ENCODE data around the gene SLC25A47. TPM values are rescaled to one million over a fixed set of nuclear protein-coding genes. Genes with fewer than 3 reads are reported as not detected.

SLC25A47 gene
- total RNA-seq, 1 experiment from 2014 or later, result 0.13 TPM

GRCh38 chr14:100323942-100324307 lies 786 bp downstream of the SLC25A47 start:
- no peak overlapping the region for H4K5ac ChIP-seq (ENCODE audit: insufficient read length, low read depth, low read length)
- H3K27ac Mint-ChIP-seq, result peak overlapping the region in 1 of 3 experiments; percentile 61; a peak in 2 of 7 replicates
- H3K4me1 Mint-ChIP-seq, result peaks cover 7 to 12% of the 10 kb centered on the region in 2 experiments; a peak in 3 of 4 replicates
- no peaks in the 10 kb centered on the region for H3K27me3 ChIP-seq (ENCODE audit: insufficient read depth, low read length)
- no peak overlapping the region for H3K4me3 Mint-ChIP-seq
- no peak overlapping the region for H2BK120ac ChIP-seq (ENCODE audit: low read depth, low read length, poor library complexity, severe bottlenecking)
- H3K4me2 ChIP-seq (ENCODE audit: insufficient read depth, insufficient read length, low read length), result no peak overlapping the region
- no peak overlapping the region for H2AK5ac ChIP-seq (ENCODE audit: insufficient read length, low read length)
- H3K4ac ChIP-seq (ENCODE audit: low read depth, low read length), result no peak overlapping the region
- H3K56ac ChIP-seq (ENCODE audit: insufficient read length, low read depth, low read length), result no peak overlapping the region
- H4K91ac ChIP-seq (ENCODE audit: insufficient read length, low read depth, low read length), result no peak overlapping the region
- H4K8ac ChIP-seq (replicated peaks; ENCODE audit: insufficient read length, low read depth, low read length), result no peak overlapping the region
- H3T11ph ChIP-seq (ENCODE audit: low read length), result no peak overlapping the region
- no peak overlapping the region for H2BK15ac ChIP-seq (ENCODE audit: low read depth, low read length)
- no peaks in the 10 kb centered on the region for H3K79me1 ChIP-seq (ENCODE audit: insufficient read depth, low read depth, low read length, poor library complexity, severe bottlenecking)
- no peaks in the 10 kb centered on the region for H4K20me1 ChIP-seq (ENCODE audit: control insufficient read depth, insufficient read depth, insufficient read length)
- H3K9me3 ChIP-seq (ENCODE audit: control insufficient read depth, low read depth, low read length), result no peaks in the 10 kb centered on the region
- H2BK12ac ChIP-seq (ENCODE audit: insufficient read length, low read depth, low read length), result no peak overlapping the region
- no peaks in the 10 kb centered on the region for H3K4me1 ChIP-seq (ENCODE audit: insufficient read depth, low read length)
- H3K18ac ChIP-seq (ENCODE audit: insufficient read length, low read depth, low read length), result no peak overlapping the region
- H3K36me3 Mint-ChIP-seq (ENCODE audit: insufficient read depth in 1 of 3, low read depth in 3 of 3), result no peaks in the 10 kb centered on the region
- no peaks in the 10 kb centered on the region for H3K79me2 ChIP-seq (ENCODE audit: insufficient read depth, low read length)
- no CpG with 5 or more reads among the region's 8 CpGs for WGBS (ENCODE audit: extremely low coverage, insufficient read length, low lambda C conversion rate)
- H3K9ac ChIP-seq (ENCODE audit: extremely low read depth, insufficient read length, low read length), result no peak overlapping the region
- H3K27ac ChIP-seq (ENCODE audit: insufficient read length, low read depth, low read length), result no peak overlapping the region
- H2AFZ ChIP-seq (ENCODE audit: low read length), result no peak overlapping the region
- H3K23ac ChIP-seq (ENCODE audit: insufficient read length, low read depth, low read length), result no peak overlapping the region
- H2BK20ac ChIP-seq (ENCODE audit: low read depth, low read length, poor library complexity, severe bottlenecking), result no peak overlapping the region
- H3K27me3 Mint-ChIP-seq (ENCODE audit: low read depth), result peaks cover 1% of the 10 kb centered on the region
- H3K9me3 Mint-ChIP-seq, result no peaks in the 10 kb centered on the region; a peak in 1 of 5 replicates
- H3K23me2 ChIP-seq (ENCODE audit: insufficient read length, low read depth, low read length, poor library complexity, severe bottlenecking), result no peaks in the 10 kb centered on the region
- no peak overlapping the region for H2BK5ac ChIP-seq (ENCODE audit: insufficient read length, low read length)
- TF ChIP-seq, protein P1, sequence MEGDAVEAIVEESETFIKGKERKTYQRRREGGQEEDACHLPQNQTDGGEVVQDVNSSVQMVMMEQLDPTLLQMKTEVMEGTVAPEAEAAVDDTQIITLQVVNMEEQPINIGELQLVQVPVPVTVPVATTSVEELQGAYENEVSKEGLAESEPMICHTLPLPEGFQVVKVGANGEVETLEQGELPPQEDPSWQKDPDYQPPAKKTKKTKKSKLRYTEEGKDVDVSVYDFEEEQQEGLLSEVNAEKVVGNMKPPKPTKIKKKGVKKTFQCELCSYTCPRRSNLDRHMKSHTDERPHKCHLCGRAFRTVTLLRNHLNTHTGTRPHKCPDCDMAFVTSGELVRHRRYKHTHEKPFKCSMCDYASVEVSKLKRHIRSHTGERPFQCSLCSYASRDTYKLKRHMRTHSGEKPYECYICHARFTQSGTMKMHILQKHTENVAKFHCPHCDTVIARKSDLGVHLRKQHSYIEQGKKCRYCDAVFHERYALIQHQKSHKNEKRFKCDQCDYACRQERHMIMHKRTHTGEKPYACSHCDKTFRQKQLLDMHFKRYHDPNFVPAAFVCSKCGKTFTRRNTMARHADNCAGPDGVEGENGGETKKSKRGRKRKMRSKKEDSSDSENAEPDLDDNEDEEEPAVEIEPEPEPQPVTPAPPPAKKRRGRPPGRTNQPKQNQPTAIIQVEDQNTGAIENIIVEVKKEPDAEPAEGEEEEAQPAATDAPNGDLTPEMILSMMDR (conservative IDR thresholded peaks at IDR 0.05), result no peak
- DNase-seq, result no peak
- no peak overlapping the region; the same call in 1 of the 2 replicates for H3K14ac ChIP-seq (ENCODE audit: insufficient read depth, low read length)
